Measurements from ENCODE around the gene DARS2. TPM values are rescaled to one million over a fixed set of nuclear protein-coding genes. Genes with fewer than 3 reads are reported as not detected.
"Not testable (repeated sequence)": the region's sequence is repeated elsewhere in the genome, so short reads cannot be mapped to it uniquely, and the experiment has no call there.

Gene DARS2
- total RNA-seq, 1 donor from 2014 or later, result 12.4 TPM

DNA sequence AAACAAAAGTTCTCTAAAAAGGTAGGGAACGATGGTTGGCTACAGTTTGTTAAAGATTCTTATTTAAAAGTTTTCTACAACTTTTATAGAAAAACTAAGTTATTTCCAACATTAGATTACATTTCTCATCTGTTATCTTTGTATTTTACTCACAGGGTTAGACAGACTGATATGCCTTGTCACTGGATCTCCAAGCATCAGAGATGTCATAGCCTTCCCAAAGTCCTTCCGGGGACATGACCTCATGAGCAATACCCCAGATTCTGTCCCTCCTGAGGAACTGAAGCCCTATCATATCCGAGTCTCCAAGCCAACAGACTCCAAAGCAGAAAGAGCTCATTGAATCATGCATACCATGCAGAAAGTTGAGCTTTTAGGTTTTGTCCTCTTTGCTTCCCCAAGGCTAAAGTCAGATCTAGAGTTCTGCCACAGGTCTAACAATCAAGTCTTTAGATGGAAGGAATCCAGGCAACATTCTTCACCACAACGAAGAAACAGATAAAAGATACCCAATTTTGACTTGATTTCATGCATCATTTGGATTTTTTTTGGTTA, 33.0 kb downstream of the DARS2 start:
- intact Hi-C loops (cut with micrococcal nuclease), result no loop called here
- no peak for ATAC-seq
- no peak for DNase-seq

DNA sequence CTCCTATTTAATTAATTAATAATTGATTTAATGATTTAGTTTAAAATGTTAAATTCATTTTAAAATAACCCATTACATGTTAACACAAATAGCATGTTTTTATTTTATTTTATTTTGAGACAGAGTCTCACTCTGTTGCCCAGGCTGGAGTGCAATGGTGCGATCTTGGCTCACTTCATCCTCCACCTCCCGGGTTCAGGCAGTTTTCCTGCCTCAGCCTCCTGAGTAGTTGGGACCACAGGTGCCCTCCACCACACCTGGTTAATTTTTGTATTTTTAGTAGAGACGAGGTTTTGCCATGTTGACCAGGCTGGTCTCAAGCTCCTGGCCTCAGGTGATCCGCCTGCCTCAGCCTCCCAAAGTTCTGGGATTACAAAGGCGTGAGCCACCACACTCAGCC, 35.1 kb downstream of the DARS2 start:
- ATAC-seq; intact Hi-C loops (cut with micrococcal nuclease); DNase-seq: not testable (repeated sequence)

DNA sequence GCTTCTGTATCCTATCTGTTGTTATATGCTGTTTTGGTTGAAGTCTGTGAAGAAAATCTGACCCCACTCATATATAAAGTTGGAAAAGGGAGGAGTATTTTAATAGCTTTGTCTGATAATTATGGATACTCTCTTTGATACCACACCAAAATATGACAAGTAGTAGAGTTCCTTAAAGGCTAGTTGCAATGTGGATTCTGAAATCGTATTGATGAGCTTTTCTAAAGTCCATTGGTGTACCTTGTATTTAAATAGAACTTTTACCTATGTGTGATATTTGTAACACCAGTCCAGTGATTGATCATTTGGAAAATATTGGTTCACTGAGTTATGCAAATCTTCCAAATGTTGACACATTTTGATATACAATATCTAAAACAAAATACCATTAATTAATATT, 35.6 kb downstream of the DARS2 start:
- no peak for ATAC-seq
- no peak for DNase-seq
- intact Hi-C loops (cut with micrococcal nuclease), result no loop called here

DNA sequence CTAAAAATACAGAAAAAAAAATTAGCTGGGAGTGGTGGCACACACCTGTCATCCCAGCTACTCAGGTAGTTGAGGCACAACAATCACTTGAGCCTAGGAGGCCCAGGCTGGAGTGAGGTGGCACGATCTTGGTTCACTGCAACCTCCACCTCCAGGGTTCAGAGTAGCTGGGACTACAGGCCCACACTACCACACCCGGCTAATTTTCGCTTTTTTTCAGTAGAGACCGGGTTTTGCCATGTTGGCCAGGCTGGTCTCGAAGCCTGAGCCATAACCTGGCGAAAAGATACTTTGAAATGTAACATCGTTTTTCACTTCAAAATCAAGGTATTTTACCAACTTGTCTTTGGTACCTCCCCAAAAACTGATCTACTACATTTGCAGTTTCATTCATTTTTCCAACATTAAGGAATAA, 37.3 kb downstream of the DARS2 start:
- intact Hi-C loops (cut with micrococcal nuclease), result no loop called here
- ATAC-seq (no peak), DNase-seq (no peak)

DNA sequence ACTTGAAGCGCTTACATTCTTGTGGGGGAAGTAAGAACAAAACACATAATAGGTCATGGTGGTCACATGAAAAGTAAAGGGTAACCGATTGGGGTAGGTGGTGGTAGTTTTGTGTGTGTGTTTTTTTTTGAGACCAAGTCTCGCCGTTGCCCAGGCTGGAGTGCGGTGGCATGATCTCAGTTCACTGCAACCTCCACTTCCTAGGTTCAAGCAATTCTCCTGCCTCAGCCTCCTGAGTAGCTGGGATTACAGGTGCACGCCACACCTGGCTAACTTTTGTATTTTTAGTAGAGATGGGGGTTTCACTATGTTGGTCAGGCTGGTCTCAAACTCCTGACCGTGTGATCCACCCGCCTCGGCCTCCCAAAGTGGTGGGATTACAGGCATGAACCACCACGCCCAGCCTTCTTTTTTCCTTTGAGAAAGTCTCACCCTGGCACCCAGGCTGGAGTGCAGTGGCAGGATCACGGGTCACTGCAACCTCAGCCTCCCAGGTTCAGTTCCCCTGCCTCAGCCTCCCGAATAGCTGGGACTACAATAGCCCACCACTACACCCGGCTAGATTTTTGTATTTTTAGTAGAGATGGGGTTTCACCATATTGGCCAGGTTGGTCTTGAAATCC, 37.8 kb downstream of the DARS2 start:
- ATAC-seq; intact Hi-C loops (cut with micrococcal nuclease): not testable (repeated sequence)

DNA sequence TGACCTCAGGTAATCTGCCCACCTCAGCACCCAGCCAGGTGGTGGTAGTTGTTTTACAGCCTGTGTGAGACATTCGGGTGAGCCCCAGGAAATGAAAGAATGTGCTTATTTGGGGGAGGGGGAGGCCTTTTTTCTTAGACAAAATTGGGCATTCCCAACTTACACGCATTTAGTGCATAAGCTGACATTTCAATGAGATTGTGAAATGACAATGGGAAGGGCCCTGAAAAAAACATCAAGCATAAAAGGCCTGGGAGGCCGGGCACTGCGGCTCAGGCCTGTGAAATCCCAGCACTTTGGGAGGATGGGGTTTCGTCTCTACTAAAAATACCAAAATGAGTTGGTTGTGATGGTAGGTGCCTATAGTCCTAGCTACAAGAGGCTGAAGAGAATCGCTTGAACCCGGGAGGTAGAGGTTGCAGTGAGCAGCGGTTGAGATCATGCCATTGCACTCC, 38.3 kb downstream of the DARS2 start:
- ATAC-seq (no peak), DNase-seq (no peak)
- intact Hi-C loops (cut with micrococcal nuclease), result no loop called here

More for the DNA sequence above, 37.8 kb downstream of the DARS2 start:
- not testable (repeated sequence) for DNase-seq

DNA sequence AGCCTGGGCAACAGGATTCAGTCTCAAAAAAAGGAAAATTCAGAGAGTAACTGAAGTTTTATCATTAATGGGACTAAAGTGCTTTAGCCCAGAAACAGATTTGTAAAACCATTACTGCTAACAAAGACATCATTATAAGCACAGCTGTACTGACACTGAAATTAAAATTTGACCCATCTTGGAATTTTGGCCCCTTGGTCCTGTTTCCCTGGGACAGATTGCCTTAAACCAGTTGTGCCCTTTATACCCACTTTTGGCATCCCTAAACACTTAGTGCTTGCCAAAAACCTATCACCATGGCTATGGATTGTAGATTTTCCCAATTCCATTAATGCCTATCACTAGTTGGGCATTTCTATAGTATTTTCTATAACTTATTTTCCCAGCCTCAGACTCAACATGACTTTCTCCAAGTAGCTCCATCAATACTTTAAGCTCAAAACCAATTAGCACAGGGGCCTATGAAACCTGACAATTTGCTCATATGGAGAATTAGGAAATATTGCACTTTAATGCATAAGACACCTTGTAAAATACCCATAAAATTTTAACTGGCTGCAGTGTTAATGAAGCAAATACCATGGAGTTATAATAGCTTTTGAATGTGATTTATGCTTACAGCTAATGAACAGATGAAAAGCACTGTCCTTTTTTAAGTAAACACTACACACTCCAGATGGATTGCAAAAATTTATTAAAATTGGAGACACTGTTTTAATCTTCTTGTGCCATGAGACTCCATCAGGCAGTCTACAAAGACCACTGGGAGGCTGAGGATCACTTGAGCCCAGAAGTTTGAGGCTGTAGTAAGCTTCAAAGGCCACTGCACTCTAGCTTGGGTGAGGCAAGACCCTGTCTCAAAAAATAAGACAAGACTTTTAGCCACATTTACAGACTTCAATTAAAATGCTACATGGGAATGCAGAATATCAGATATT, 39.0 kb downstream of the DARS2 start:
- intact Hi-C loops (cut with micrococcal nuclease), result no loop called here
- ATAC-seq, result no peak
- DNase-seq, result no peak

DNA sequence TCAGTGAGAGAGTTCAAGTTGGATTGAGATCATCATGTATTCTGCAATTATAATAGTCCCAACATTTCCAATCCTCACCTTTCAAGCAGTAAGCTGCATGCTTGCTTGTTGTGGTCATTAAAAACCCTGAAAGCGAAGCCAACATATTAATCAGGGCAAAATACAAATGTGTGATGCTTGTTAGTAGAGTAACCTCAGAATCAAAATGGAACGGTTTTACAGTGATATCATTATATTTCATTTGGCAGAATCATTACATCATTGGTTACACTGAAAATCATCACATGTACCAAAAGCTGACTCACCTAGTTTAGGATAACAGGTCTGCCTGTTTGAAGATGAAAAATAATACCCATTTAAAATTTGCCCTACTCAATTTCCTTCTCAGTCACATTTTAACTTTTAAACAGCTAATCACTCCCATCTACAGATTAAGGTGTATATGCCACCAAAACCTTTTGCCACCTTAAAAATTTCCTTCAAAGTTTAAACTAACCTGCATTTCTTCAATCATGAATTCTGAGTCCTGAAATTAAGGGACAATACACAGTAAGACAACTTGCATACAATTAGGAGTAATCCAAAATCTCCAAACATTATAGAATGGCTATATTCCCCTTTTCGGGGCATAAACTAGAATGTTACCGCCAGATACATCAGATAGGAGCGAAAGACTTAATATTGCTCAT, 39.9 kb downstream of the DARS2 start:
- DNase-seq, result no peak
- no peak for ATAC-seq
- intact Hi-C loops (cut with micrococcal nuclease), result no loop called here

DNA sequence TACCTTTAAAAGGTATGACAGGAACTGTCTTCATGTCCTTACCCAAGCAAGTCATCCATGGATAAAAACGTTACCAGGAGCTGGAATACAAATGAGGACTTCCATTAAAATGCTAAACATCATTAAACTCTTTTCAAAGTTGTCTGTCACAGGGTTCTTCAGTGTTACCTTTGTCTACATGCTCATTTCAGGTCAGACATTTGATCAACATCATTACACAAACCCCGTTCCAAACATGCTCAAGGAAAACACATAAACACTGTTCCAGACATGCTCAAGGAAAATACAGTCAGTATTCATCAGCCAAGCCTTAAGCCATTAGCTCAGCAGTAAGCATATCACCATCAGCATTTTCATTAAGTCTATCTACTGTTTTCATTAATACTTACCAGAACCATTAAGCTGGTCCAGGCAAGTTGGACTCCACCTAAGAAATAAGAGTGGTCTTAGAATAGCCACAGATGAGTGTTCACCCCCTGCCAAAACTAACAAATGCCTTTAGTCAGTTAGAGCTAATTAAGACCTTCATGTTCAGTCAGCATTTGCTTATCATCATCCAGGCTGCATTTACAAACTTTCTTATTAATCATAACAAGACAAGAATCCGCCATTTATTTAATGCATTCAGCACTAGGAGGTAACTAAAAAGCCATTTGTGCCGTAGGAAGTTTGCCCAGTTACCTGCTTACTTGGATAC, 41.1 kb downstream of the DARS2 start:
- no peak for ATAC-seq
- DNase-seq, result no peak
- intact Hi-C loops (cut with micrococcal nuclease), result no loop called here

DNA sequence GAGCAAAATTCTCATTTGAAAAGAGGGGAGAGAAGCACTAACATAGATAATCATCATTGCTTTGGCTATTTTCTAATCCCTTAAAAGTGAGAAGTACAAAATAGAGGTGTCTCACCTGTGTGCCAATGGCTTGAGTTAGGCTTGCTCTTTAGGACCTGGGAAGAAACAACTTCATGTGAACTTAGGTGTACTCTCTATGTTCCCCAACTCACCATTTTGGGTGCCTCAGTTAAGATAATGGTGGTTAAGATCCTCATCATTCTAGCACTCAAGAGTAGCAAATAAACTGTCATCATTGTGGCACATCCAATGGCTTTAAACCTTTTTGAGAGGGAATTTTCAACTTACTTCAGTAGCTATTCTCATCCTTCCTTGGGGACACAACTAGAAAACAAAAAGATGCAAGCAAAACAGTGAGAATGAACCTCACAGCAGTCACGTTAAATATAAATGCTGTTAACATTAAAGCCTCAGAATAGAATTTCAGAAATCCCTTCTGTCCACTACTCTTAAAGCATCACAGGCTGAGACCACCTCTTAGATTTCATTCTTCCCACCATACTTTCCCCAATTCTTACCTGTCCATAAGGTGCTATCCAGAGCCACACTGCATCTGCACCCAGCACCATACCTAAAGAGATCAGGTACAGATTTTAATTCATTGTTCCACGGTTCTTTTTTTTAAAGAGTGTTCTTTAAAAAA, 42.1 kb downstream of the DARS2 start:
- DNase-seq, result no peak
- intact Hi-C loops (cut with micrococcal nuclease), result no loop called here
- ATAC-seq, result no peak

DNA sequence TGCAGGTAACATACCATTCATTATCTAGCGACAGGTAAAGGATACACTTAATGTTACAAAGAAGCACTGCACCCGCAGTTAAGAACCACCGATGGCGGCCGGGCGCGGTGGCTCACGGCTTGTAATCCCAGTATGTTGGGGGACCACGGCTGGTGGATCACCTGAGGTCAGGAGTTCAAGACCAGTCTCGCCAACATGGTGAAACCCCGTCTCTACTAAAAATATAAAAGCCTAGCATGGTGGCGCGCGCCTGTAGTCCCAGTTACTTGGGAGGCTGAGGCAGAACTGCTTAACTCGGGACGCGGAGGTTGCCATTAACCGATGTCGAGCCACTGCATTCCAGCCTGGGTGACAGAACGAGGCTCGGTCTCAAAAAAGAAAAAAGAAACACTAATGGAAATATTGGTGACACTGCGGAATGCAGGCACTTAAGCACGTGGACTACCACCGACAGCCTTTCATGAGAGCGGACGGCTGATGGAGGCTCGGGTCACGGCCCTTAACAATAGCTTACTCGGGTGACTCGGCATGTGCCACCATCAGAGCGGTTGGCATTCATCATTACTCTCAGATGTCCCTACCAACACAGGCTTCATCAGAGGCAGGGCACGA, 42.8 kb downstream of the DARS2 start:
- intact Hi-C loops (cut with micrococcal nuclease), result no loop called here
- ATAC-seq, result no peak
- peak; percentile 38 for DNase-seq

DNA sequence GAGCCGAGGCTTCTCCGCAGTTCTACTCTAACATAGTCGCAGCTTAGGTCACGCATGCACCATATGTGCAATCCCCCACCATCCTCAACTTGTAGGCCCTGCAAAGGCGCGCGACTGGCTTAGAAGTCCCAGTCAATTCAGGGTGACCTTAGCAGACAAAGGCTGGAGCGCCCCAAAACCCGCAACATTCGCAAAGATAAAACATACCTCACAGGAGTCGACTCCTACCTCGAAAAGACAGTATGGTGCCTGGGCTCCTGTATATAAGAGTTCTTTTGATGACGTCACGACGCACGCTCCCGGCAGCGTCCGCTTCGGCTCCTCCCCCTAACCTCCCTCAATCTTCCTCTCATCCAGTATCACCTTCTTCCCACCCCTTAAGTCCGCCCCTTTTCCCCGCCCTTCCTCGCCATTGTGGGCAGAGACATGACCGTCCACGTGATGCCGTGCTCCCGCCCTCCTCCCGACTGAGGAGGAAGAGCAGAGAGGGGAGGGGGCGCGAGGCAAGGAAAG, 43.3 kb downstream of the DARS2 start, which contains the start of gene GAS5:
Gene GAS5 (minus strand): TSS at position 237 of the 513 bp plus-strand sequence.
- peak; percentile 94 for ATAC-seq
- intact Hi-C loops (cut with micrococcal nuclease), result no loop called here
- DNase-seq, result peak; percentile 98

DNA sequence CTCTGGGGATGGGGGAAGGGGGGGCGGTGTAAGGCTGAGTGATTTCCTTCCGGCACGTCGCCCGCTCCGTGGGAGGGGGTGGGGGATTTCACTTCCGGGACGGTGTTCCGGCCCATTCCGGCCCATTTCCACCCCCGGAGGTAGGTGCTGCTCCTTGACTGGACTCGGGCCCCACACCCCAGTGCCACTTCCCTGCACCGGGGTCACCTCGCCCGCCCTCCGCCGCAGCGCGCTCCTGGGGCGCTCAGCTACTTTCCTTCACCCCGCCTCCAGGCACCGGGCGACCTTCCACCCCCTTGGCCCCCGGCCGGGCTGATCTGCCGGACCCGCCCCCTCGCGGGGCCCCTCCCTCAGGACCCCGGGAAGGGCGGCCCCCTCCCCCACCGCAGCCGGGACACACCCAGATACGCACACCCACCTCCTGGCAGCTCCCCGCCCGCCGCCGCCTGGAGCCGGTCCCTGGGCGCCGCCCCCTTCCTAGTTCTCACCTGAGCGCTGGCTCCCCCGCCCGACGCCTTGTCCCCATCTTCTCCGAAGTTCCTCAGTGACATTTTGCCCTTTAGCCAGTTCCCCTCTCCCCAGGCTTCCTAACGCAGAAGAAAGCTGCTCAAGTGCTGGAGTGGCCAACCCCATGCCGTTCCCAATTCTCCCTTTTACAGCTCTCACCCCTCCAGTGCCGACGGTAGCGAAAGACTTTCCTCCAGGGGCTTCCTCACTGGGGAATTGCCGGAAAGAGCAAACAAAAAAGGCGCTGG, 44.0 kb downstream of the DARS2 start, which contains the start of gene ZBTB37:
Gene ZBTB37 (plus strand): TSS at position 115 of the 755 bp plus-strand sequence. CDS start 1,846 bp downstream, outside the sequence.
- intact Hi-C loops (cut with micrococcal nuclease), result no loop called here
- DNase-seq (peak; percentile 93), ATAC-seq (peak; percentile 79)

DNA sequence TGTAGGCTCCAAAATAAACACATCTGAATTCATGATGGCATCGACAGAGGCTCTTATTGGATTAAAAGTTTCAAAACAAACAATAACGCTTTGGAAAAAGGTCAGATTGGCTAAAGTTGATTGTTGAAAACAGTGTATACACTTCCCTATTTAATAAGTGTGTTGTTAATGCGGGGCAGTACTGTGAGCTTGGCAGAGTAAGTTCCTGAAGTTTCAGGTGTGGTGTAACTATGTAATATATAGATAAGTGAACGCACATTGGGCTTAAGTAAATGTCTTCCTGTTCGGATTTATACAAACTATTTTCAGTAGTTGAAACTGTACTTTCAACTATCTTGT, 44.5 kb downstream of the DARS2 start:
- DNase-seq (no peak), ATAC-seq (no peak)
- intact Hi-C loops (cut with micrococcal nuclease), result no loop called here

DNA sequence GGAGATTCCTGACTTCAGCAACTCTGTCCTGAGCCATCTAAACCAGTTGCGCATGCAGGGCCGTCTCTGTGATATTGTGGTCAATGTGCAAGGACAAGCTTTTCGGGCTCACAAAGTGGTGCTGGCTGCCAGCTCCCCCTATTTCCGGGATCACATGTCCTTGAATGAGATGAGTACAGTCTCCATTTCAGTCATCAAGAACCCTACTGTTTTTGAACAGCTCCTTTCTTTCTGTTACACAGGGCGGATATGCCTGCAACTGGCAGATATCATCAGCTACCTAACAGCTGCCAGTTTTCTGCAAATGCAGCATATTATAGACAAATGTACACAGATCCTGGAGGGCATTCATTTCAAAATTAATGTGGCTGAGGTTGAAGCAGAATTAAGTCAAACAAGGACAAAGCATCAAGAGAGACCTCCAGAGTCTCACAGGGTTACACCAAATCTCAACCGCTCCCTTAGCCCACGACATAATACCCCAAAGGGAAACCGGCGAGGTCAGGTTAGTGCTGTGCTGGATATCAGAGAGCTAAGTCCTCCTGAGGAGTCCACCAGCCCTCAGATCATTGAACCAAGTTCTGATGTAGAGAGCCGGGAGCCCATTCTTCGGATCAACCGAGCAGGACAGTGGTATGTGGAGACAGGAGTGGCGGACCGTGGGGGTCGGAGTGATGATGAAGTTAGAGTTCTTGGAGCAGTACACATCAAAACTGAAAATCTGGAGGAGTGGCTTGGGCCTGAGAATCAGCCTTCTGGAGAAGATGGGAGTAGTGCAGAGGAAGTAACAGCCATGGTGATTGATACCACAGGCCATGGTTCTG, 46.0 kb downstream of the DARS2 start:
- DNase-seq, result no peak
- intact Hi-C loops (cut with micrococcal nuclease), result no loop called here
- ATAC-seq, result no peak

DNA sequence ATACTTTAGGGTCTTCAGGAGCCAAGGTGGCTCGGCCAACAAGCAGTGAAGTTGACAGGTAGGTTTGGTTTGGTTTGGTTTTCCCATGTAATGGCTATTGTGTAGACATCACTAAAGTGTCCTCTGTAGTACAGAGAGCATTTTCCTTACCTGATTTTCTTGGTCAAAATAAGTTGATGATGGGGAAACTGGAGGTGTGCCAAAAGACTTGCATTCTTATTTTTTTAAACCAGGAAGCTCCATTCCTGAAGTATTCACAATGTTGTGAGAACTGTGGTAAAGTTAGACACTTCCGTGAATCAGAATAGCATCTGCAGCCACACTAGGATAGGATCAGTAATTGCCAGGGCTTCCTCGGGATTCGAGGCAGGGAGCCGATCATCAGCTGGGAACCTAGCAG, 46.6 kb downstream of the DARS2 start:
- DNase-seq (no peak), ATAC-seq (no peak)
- intact Hi-C loops (cut with micrococcal nuclease), result no loop called here
